Measurements from ENCODE around the gene ARF1.

ARF1 gene

GRCh38 chr1:228140724-228141225, 58.3 kb downstream of the ARF1 start:
- no peak for DNase-seq (ENCODE audit: extremely low read depth, low read depth)
- H3K4me3 ChIP-seq (replicated peaks; ENCODE audit: low read depth, low read length) = peak overlapping the region; percentile 92
- TF ChIP-seq, protein P1, sequence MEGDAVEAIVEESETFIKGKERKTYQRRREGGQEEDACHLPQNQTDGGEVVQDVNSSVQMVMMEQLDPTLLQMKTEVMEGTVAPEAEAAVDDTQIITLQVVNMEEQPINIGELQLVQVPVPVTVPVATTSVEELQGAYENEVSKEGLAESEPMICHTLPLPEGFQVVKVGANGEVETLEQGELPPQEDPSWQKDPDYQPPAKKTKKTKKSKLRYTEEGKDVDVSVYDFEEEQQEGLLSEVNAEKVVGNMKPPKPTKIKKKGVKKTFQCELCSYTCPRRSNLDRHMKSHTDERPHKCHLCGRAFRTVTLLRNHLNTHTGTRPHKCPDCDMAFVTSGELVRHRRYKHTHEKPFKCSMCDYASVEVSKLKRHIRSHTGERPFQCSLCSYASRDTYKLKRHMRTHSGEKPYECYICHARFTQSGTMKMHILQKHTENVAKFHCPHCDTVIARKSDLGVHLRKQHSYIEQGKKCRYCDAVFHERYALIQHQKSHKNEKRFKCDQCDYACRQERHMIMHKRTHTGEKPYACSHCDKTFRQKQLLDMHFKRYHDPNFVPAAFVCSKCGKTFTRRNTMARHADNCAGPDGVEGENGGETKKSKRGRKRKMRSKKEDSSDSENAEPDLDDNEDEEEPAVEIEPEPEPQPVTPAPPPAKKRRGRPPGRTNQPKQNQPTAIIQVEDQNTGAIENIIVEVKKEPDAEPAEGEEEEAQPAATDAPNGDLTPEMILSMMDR (IDR thresholded peaks at IDR 0.05; ENCODE audit: low read depth, low read length, missing control alignments) = no peak

- TF ChIP-seq, protein P1 (IDR thresholded peaks at IDR 0.05; ENCODE audit: low read depth, low read length, missing control alignments) = no peak
- peak overlapping the region; percentile 92 for H3K4me3 ChIP-seq (replicated peaks; ENCODE audit: low read depth, low read length)
- DNase-seq (ENCODE audit: extremely low read depth, low read depth) = no peak
Measured at GRCh38 chr1:228141226-228142044, 58.9 kb downstream of the ARF1 start.

GRCh38 chr1:228142155-228142691, 59.7 kb downstream of the ARF1 start:
- TF ChIP-seq, protein P1 (IDR thresholded peaks at IDR 0.05; ENCODE audit: low read depth, low read length, missing control alignments) = no peak
- no peak for DNase-seq (ENCODE audit: extremely low read depth, low read depth)
- H3K4me3 ChIP-seq (replicated peaks; ENCODE audit: low read depth, low read length) = peak overlapping the region; percentile 92

DNA sequence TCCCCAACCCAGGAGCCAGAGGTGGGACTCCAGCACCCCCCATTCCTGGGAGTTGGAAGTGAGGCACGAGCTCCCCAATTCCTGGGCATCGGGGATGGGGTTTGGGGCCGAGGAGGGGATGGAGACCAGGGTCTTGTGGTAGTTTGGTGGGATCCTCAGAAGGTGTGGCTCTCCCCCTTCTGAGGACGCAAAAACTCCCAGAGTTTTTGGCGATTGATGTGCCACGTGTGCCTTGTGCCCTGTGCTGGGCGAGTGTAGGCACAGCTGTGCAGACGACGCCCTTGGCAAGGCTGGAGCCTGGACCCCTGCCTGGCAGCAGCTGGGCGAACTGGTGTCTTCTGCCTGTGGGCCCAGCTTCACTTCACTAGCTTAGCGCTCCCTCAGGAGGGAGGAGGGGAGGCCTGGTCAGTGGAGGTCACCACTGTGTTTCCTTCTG, 60.2 kb downstream of the ARF1 start:
- no peak overlapping the region for H3K4me3 ChIP-seq (replicated peaks; ENCODE audit: low read depth, low read length)
- TF ChIP-seq, protein P1 (IDR thresholded peaks at IDR 0.05; ENCODE audit: low read depth, low read length, missing control alignments) = no peak
- DNase-seq (ENCODE audit: extremely low read depth, low read depth) = no peak

DNA sequence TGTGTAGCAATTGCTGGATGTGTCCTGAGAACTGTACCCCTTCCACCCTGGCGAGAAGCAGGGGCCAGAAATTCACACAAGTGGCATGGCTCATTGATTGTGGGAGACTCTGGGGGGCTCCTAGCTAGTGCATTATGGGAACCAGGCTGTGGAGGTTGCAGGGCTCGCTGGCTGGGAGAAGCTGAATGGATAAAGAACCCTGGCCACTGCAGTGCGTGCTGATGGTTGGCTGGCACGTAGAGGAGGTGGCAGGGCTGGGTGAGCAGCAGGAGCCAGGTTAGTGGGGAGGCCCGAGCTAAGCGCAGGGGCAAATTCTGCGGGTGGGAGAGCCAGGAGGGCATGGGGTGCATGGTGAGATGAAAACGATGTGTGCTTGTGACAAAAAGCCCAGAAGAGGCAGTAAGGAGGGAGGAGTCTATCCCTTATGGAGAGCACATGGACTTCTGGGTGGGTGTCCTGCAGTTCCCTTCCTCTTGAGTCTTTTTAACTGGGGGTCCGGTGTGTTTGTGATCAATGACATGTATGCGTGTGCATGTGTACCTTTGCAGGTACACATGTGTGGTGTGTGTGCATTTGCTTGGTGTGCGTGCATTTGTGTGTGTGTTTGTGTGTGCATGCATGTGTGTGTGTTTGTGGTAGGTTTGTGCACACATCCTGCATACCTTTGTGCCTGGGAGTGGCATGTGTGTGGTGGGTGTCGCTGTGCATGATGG, 61.1 kb downstream of the ARF1 start:
- TF ChIP-seq, protein P1 (IDR thresholded peaks at IDR 0.05; ENCODE audit: low read depth, low read length, missing control alignments) = no peak
- DNase-seq (ENCODE audit: extremely low read depth, low read depth) = no peak
- no peak overlapping the region for H3K4me3 ChIP-seq (replicated peaks; ENCODE audit: low read depth, low read length)

DNA sequence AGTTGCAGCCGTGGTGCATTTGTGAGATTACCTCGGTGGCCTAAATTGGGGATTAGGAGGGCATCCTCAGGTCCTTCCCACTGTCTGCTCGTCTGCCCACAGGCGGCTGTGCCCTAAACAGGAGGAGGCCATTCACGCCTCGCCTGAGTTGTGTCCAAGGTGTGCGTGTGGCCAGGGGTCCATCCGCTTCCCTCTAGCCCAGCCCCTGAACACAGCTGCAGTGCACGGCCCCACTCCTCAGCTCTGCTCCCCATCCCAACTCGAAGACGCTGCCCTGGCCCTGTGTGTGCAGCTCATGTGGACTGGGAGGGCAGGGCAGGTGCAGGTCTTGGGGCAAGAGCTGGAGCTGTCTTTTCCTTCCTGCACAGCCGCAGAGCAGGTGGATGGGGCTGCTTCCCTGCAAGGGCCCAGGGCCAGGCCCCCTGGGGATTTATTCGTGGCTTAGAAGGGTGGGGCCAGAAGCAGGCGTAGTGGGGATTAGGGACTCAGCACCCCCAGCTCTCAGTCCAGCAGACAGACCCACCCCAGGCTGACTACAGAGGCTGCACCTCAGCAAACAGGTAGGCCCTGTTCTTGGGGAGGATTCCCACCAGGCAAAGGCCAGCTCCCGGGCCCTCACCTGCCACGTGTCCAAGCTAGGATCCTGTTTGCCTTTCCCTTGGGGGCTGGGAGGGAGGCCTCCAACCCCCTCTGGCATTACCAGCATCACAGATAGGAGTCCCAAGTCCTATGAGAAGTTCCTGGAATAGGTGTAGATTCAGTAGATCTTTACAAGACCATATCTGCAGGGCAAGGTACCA, 61.9 kb downstream of the ARF1 start:
- no peak for DNase-seq (ENCODE audit: extremely low read depth, low read depth)
- no peak overlapping the region for H3K4me3 ChIP-seq (replicated peaks; ENCODE audit: low read depth, low read length)
- TF ChIP-seq, protein P1 (IDR thresholded peaks at IDR 0.05; ENCODE audit: low read depth, low read length, missing control alignments) = no peak
